HG02970 (cell line): ENCODE data around the gene SH2D2A.
"Not testable (repeated sequence)": the region's sequence is repeated elsewhere in the genome, so short reads cannot be mapped to it uniquely, and the experiment has no call there.

Experiments used
- ATAC-seq: cut with Tn5 transposase; IDR thresholded peaks from one replicate; pipeline ENCODE4 v1.9.1; 2021; ENCODE audit warnings: mild to moderate bottlenecking, moderate library complexity, moderate number of reproducible peaks; ENCODE audit not compliant: unreplicated experiment, low FRiP score

SH2D2A gene

DNA sequence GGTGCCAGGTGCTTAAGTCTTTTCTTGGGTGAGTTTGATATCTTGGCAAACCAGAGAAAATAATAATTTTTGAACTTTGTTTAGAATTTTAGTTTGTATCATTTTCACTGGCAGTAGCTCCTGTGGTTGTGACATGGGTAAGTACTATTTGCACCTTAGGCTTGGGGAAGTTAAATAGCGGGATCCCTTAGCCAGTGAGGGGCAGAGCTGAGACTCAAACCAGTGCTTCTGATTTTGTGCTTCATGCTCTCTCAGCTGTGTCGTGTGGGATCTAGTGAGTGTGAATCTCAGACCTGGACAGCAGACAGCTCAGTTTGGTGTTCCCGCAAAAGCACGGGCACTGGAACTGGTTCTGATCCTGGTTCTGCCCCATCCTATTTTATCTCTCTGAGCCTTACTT is 39.7 kb downstream of the SH2D2A start:
- no peak for ATAC-seq

DNA sequence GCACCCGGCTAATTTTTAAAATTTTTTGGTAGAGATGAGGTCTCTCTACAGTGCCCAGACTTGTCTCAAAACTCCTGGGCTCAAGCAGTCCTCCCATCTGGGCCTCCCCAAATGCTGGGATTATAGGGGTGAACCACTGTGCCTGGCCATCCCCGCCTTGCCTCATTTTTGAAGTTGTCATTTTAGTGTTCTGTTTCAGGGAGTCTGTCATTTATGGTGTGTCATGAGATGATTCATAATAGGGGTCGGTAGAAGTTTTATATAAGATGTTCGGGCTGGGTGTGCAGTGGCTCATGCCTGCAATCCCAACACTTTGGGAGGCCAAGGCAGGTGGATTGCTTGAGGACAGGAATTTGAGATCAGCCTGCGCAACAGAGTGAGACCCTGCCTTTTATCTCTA is 40.8 kb downstream of the SH2D2A start:
- no peak for ATAC-seq

DNA sequence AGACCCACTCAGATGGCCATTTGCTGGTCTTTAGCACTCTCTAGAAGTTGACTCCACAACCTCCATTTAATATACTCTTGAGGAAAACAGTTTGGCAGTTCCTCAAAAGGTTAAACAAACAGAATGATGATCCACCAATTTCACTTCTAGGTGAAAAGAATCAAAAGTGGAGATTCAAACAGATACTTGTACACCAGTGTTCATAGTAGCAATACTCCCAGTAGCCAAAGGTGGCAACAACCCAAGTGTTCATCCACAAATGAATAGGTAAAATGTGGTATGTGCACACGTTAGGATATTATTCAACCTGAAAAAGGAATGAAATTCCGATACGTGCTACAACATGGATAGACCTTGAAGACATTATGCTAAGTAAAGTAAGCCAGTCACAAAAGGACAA is 43.0 kb downstream of the SH2D2A start:
- ATAC-seq = no peak

DNA sequence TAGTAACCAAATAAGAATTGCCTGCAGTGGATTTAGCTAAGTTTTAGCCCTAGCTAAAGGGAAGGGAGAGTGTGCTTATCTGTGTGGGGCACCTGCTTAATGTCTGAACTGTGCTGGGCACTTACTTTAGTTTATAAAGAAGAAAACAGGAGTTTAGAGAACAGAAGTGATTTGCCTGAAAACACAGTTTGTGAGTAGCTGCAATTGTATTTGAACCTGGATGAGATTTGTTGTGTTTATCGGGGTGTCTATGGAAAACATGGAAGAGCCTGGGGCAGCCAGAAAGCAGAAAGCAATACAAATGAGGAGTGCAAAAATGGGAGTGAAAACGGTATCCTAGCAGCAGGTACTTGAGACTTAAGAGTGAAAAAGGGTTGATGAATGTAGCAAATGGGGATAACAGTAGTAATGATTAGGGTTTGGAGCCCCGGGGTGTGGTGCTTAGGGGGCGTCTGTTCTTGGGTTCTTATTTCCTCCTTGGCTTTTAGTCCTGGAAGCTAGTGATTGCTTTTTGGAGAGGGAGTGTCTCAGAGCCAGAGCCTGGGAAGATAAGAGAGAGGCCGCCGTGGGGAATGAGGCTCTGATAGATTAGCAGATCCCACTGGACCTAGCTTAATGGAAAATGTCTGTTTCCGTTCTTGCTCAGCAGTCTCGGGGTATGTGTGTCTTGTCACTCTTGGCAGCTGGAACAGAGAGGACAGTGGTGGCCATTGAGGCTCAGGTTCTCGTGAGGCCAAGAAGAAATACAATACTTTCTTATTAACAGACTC is 43.7 kb downstream of the SH2D2A start:
- no peak for ATAC-seq

DNA sequence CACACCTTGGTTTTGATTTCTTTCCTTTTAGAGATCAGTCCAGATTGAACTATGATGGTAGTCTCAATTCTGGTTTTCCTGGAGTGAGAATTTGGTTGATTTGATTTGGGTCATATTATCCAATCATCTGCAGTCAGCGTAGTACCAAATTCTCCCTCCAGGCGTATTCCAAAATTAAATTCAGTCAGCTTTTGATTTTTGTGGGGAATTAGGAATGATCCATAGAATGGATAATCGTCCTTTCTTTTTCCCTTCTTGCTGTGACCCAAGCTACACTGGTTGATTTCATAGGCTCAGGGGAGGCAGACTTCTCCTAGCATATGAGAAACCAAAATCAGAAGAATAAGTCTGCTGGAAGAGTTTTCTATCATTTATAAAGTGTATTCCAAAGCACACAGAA is 44.4 kb downstream of the SH2D2A start:
- ATAC-seq = no peak

DNA sequence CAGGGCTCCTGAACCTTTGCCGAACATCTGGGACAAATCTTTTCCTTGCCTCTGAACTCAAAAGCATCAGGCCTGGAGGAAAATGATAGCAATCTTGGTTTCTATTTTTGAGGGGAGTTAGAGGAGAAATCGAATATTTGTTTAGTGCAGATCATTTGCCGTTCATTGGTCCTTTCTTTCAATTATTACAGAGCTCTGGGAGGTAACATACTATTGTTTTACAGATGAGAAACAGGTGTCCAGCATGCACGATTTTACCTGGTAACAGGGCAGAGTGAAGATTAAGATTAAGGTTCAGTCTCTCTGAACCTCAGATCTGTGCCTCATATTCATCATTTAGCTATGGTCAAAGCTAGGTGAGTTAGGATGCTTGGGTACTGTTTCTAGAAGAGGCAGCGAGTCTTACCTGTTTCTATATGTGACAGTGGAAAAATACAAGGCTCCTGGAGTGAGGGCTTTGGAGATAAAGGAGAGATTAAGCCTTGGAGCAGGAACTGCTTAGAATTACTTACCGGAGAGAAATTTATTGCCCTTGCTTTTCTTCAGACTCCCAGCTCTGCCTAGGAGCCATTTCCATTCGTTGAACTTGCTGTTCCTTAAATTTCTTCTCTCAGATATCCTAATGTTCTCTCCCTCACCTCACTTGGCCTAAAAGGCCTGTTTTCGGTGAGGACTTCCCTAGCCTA is 47.9 kb downstream of the SH2D2A start:
- ATAC-seq = no peak

DNA sequence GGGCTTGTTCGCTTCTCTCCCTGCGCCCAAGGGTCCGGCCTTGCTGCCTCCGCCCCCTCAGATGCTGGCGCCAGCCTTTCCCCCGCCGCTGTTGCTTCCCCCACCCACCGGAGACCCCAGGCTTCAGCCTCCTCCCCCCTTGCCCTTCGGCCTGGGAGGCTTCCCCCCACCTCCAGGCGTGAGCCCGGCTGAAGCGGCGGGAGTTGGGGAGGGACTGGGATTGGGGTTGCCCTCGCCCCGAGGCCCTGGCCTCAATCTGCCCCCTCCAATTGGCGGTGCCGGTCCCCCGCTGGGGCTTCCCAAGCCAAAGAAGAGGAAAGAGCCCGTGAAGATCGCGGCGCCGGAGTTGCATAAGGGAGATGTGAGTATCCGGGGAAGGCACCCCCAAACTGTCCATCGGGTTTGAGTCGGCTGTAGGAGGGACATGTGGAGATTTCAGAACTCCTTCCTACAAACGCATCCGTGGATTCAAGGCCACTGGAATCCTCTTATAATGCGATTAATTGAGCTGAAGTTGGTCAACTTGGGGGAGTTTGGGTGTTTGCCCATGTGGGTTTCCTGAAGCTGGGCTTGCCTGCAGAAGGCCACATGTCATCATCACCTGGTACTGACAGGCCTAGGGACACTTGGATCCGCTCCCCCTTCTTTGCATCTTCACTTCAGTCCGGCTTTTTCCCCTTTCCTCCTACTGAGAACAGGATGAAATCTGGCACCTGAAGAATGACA is 48.6 kb downstream of the SH2D2A start:
- ATAC-seq = peak; percentile 4

DNA sequence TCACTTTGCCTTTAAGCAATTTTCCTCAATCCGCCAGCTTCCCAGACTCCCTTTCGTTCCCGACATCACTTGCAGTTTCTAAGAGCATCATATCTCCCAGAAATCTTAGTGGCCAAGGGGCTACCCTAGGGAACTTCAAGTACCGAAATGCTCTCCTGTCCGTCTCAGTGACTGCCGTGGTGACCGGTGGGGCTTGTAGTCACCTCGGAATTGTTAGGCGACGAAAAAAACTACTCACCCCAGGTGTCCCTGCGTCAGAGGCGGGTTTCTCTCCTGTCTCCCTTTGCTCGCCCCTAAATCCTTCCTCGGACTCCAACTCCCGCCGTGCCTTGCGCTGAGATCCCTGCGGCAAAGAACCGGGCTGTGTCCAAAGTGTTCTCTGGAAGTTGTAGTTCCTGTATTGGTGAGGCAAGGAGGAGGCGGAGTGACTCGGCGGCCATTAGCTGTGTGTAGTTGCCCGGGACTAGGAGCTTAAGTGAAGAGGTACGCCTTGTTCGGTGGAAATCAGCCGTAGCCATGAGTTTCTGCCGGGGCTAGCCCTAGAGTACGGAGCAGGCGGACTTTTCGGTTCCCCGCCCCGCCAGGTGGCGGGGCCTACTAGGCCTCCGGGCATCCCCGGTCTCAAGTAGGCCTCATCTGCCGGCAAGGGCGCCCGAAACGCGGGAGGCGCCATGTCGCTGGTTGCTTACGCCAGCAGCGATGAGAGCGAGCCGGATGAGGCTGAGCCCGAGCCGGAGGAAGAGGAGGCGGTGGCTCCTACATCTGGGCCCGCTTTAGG is 49.4 kb downstream of the SH2D2A start, which contains the start of gene PRCC:
Gene PRCC (plus strand): TSS at position 435 of the 778 bp plus-strand sequence. CDS start 237 bp downstream, at position 672.
- ATAC-seq = peak; percentile 92

DNA sequence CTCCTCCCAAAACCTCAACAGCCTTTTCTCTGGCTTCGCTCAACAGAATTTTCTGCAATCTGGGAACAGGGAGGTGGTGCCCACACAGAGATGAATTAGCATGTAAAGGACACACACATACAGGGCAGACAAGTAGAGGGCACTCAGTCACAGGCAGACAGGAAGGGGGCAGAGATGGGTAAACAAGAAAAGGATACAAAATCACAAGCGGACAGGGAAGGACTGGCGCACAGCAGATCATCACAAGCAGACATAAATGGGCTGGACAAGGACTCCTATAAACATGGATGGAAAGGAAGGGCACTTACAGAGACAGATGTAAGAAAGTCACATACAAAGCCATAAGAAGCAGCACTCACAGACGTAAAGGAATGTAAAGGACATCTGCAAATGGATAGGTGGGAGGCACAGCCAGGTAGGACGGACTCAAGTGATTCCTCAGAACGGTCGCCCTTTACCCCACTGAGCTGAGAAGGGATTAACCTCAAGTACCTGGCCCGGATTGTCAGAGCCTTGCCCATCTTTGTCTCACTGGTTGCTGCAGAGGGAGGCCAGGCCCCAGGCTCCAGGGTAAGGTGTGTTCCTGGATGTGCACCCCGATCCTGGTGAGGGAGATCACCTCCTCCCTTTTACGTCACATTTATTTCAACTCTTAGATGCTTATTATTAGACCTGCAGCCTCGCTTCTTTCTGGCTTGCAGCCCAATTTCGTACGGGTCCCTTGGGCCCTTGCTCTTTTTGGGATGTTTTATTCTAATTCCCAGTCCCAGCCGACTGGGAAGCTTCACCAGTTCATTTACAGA is 50.1 kb downstream of the SH2D2A start:
- ATAC-seq = no peak

DNA sequence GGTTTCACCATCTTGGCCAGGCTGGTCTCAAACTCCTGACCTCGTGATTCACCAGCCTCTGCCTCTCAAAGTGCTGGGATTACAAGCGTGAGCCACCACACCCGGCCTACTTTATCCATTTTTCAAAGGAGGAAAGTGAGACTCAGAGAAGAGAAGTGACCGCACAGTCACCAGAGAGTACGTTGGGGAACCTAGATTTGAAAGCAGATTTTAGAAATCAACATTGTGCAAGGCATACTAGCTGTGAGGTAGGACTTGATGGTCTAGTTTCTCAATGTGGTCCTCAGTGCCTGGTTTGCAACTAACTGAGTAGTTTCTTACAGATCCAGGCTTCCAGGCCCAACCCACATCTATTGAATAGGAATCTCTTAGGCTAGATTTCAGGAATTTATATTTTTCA is 51.0 kb downstream of the SH2D2A start:
- ATAC-seq = no peak

DNA sequence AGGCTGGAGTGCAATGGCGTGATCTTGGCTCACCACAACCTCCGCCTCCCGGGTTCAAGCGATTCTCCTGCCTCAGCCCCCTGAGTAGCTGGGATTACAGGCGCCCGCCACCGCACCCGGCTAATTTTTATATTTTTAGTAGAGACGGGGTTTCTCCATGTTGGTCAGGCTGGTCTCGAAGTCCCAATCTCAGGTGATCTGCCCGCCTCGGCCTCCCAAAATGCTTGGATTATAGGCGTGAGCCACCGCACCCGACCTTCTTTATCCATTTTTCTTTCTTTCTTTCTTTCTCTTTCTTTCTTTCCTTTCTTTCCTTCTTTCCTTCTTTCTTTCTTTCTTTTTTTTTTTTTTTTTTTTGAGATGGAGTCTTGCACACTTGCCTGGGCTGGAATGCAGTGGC is 51.5 kb downstream of the SH2D2A start:
- not testable (repeated sequence) for ATAC-seq

DNA sequence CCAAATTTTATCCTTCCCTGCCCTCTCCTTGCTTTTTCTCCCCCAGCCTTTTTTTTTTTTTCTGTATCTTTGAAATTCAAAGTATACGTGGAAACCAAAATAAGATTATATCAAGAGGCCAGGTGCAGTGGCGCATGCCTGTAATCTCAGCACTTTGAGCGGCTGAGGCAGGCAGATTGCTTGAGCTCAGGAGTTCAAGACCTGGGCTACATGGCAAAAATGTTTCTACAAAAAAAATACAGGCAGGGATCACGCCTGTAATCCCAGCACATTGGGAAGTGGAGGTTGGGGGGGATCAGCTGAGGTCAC is 55.9 kb downstream of the SH2D2A start:
- ATAC-seq = no peak

DNA sequence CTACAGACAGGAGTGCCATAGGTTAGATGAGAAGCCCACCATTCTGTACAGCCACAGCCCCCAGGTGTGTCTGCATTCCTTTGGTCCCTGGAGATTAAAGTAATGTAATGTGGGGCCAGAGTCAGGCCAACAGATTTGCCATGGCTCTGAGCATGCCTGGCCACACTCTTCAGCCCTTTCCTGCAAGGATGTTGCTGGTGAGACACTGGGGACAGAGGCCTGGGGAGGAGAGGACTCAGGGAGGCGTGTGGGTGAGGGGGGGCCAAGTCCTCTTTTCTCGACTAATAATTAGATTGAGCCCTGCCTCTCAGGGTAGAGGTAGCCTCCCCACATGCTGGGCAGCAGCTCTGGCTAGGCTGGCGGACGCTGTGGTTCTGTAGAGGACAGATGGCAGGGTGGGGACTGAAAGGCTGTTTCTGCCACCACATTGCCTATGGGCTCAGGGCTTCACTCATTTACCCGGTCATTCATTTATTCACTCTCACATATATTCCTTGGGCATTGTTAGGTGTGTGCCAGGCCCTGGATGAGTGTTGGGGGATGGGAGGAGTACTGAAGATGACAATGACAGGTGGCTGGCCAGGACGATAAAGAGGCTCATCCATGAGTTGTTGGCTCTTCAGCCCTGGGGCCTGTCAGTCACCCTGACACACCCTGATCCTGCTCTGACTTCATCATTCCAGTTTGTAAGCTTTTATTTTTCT is 56.4 kb downstream of the SH2D2A start:
- ATAC-seq = no peak

DNA sequence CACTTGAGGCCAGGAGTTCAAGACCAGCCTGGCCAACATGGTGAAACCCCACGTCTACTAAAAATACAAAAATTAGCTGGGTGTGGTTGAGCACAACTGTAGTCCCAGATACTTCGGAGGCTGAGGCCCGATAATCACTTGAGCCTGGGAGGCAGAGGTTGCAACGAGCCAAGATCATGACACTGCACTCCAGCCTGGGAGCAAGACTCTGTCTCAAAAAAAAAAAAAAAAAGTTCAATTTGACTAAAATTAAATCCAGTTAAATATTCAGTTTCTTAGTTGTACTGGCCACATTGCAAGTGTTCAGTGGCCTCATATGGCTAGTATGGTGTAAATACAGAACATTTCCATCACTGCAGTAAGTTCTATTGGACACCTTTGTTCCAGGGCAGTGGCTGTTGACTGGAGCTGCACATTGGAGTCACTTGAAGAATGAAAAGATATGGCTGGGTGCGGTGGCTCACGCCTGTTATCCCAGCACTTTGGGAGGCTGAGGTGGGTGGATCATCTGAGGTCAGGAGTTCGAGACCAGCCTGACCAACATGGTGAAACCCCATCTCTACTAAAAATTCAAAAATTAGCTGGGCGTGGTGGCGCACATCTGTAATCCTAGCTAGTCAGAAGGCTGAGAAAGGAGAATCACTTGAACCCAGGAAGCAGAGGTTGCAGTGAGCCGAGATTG is 58.9 kb downstream of the SH2D2A start:
- not testable (repeated sequence) for ATAC-seq

DNA sequence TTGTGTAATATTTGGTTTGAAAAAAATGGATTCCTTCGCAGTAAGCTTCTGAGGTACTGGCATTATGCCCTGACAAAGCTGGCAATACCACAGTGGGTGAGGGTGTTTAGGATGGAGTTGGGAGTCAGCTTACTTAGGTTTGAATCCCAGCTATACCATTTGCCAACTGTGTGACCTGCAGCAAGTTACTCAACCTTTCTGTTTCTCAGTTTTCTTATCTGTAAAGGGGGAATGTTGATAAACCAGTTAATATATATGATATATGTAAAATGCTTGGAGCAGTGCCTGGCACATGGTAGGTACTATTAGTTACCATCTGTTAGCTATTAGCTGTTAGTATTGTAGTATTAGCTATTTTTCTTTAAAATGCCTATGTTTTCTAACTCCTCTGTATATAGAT is 60.3 kb downstream of the SH2D2A start:
- ATAC-seq = no peak
